Heart left ventricle (tissue), 13 donors: ENCODE results near the gene FBXW7.

ENCODE experiments used
- CTCF ChIP-seq, 12 donors: fragments of 200-600 bp; sonication (generic) in 4 of 12; IDR thresholded peaks; one replicate each; pipeline versions ENCODE4 v1.5.0 to v1.8.0; 2018 to 2022; ENCODE audit warnings: antibody characterized with exemption in 12 of 12, mild to moderate bottlenecking in 5 of 12
- POLR2A ChIP-seq, 2 donors: fragments of 450-650 bp; IDR thresholded peaks; one replicate each; pipeline ENCODE4 v1.6.1; 2017; ENCODE audit warnings: antibody characterized with exemption in 2 of 2, mild to moderate bottlenecking in 2 of 2, moderate library complexity in 2 of 2
- donor health status: ischemic (EF 13 %, LVEDD 7.1; RV severe dilation, severe dysfunction).
- donor health status: DM: no; HTN: yes; CAD: no.
- donor health status: DM: no; HTN: no; CAD: no.
- donor health status: ischemic (EF 25% LVEDD 6.9; RV normal size, moderate dysfunction).
- donor health status: ischemic (EF 25% LVEDD 5.7; RV mildly dilated, moderate dysfunction).
- donor health status: ischemic (EF 35%, LVEDD 5.7; RV mildly dilated, moderate dysfunction).
- donor health status: nonischemic (EF 11% LVEDD 7.7; RV severe dilation, severe dysfunction).
- donor health status: DM: yes; HTN: yes; CAD: no.
- donor health status: PGD.
- donor health status: ischemic (EF 29% LVEDD 5.4; RV normal size, mild dysfunction).
- donor health status: nonischemic (EF 23%, LVEDD 6.1; RV moderate dilation, normal function).

GRCh38 chr4:152424396-152424795 lies 111.5 kb downstream of the FBXW7 start:
- TF ChIP-seq CTCF (IDR thresholded peaks at IDR 0.05) (no peak), POLR2A (IDR thresholded peaks at IDR 0.05) (no peak)
